Fibroblast of pulmonary artery (primary cell): ENCODE results near the gene AVPR1B.
A peak's percentile ranks its signal among the peaks of the same experiment; 100 is the strongest.

ENCODE experiments used
- DNase-seq: peaks from one replicate; pipeline ENCODE4 v3.0.0-alpha.2; 2010; ENCODE audit warnings: low read depth
- H3K4me3 ChIP-seq: replicated peaks from 2 replicates; pipeline ENCODE4 v1.5.1; 2011; ENCODE audit warnings: low read depth, mild to moderate bottlenecking, control low read depth, low read length, moderate library complexity
- CTCF ChIP-seq: IDR thresholded peaks from 2 replicates; pipeline ENCODE4 v1.5.1; 2011; ENCODE audit warnings: mild to moderate bottlenecking, control low read depth, low read length, inconsistent platforms; ENCODE audit errors: missing control alignments

Gene AVPR1B

GRCh38 chr1:206112600-206113301, 4.4 kb downstream of the AVPR1B start:
- no peak for TF ChIP-seq CTCF
- no peak for DNase-seq
- no peak overlapping the region for H3K4me3 ChIP-seq

DNA sequence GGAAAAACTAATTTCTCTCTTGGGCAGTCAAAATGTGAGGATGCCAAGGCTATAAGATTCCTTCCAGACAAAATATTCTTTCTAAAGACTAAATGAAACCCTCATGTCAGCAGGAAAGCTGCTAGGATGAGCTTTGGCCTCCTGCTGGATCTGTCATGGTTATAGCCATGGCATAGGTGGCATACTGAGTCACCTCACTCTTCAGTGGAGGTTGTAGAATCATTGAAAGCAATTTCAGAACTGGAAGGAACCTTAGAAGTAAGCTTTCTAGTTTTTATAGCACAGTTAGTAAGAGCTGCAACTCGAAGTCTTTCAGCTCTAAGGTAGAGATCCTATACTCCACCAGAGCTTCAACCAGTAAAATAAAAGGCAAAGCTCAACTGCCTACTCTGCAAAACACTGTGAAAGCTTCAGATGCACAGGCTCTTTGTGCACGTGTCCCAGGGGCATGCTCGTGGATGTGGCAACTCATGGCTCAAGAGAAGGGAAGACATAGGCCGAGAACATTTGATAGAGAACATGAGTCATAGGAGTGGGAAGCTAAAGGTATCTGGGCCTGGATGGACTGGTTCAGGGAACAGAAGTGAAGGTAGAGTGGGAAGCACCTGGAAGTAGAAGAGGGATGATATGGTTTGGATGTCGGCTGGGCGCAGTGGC, 5.8 kb downstream of the AVPR1B start:
- no peak overlapping the region for H3K4me3 ChIP-seq
- TF ChIP-seq CTCF, result no peak
- peak; percentile 24 for DNase-seq

DNA sequence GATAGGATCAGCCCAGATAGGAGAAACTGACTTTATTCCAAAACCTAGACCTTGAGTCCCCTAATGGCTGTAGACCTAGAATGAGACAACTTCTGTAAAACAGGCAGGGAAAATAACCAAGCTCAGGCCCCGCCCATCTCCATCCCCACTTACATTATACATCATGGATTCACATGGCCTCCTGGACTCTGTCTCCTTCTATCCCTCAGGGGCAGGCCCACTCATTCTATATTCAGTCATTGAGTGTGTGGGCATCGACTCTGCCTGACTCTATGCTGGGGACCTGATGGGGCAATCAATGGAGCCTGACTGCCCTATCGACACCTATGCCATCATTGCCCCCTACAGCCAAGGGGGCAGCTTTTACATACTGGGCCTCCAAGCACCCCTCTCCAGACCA, 6.4 kb downstream of the AVPR1B start:
- TF ChIP-seq CTCF, result no peak
- DNase-seq, result no peak
- H3K4me3 ChIP-seq, result no peak overlapping the region

DNA sequence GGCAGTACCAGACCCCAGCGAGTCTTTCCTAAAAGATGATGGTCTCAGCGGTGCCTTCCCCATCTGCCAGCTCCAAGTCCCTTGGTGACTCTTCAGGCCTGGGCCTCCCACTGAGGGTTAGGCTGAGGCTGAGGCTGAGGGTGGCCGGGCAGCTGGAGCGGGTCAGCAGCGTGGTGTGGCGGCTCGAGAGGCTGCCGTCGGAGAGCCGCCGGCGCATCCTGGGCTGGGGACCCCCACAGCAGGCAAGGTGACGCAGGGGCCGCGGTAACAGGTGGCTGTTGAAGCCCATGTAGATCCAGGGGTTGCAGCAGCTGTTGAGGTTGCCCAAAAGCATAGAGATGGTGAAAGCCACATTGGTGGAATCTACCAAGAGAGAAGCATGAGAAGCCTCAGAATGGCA, 7.0 kb downstream of the AVPR1B start:
- no peak for TF ChIP-seq CTCF

GRCh38 chr1:206109718-206110117, 7.5 kb downstream of the AVPR1B start:
- no peak overlapping the region for H3K4me3 ChIP-seq
- TF ChIP-seq CTCF, result no peak
- DNase-seq, result no peak

More for the DNA sequence above, 7.0 kb downstream of the AVPR1B start:
- no peak for DNase-seq
- no peak overlapping the region for H3K4me3 ChIP-seq

DNA sequence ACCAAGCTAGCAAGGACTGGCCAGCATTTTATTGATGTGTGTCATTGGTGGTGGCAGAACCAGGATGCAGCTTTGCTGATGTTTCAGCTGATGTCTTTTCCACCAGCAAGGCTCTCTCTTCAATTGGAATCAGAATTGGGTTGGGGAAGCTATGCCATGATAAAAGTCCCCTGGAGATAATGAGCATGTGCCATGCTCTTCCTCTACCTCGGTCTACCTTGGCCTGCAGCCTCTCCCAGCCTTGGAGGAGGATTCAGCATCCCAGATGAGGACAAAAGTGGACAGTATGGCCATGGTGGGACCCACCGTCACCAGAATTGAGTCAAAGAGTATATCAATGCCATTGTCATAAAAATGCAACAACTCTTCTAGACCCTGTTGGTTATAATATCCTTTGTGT, 8.6 kb downstream of the AVPR1B start:
- TF ChIP-seq CTCF, result no peak

DNA sequence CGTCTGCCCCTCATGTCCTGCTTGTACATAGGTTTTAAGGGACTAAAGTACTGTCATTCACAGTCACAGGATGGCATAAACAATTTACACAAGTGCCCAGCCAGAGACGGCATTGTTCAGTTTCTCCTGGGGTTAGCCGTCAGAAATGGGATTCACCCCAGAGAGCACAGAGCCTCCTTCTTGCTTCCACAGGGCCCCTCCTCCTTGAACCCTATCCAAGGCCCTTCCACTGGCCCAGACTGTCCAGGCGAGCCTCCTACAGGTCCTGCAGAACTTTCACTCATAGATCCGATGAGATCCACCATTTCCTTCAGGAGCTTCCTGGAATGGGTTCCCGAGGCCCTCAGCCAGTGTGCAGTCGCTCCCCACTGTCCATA, 10.0 kb downstream of the AVPR1B start:
- no peak for DNase-seq
- no peak overlapping the region for H3K4me3 ChIP-seq
- no peak for TF ChIP-seq CTCF

More for the DNA sequence above, 8.6 kb downstream of the AVPR1B start:
- no peak for DNase-seq
- H3K4me3 ChIP-seq, result no peak overlapping the region
